Smooth muscle cell of the brain vasculature (primary cell): ENCODE results near the gene GOLGA6L10.
A peak's percentile ranks its signal among the peaks of the same experiment; 100 is the strongest.
"Not testable (repeated sequence)": the region's sequence is repeated elsewhere in the genome, so short reads cannot be mapped to it uniquely, and the experiment has no call there.

Experiments used
- DNase-seq: peaks from one replicate; pipeline ENCODE4 v3.0.0-alpha.2; 2012; ENCODE audit warnings: low read depth, low spot score

The GOLGA6L10 gene

GRCh38 chr15:82299511-82299914 lies 49.8 kb downstream of the GOLGA6L10 start:
- DNase-seq, result not testable (repeated sequence)

GRCh38 chr15:82298520-82298919 lies 50.8 kb downstream of the GOLGA6L10 start:
- no peak for DNase-seq

- no peak for DNase-seq
Measured at GRCh38 chr15:82298032-82298431, 51.2 kb downstream of the GOLGA6L10 start.

GRCh38 chr15:82297546-82297945 lies 51.7 kb downstream of the GOLGA6L10 start:
- DNase-seq, result no peak

GRCh38 chr15:82294061-82294690 lies 55.1 kb downstream of the GOLGA6L10 start:
- DNase-seq, result peak; percentile 40

- DNase-seq, result no peak
Measured at GRCh38 chr15:82292271-82292670, 57.0 kb downstream of the GOLGA6L10 start.
